Measurements from ENCODE around the gene TMEM135.

TMEM135 gene

DNA sequence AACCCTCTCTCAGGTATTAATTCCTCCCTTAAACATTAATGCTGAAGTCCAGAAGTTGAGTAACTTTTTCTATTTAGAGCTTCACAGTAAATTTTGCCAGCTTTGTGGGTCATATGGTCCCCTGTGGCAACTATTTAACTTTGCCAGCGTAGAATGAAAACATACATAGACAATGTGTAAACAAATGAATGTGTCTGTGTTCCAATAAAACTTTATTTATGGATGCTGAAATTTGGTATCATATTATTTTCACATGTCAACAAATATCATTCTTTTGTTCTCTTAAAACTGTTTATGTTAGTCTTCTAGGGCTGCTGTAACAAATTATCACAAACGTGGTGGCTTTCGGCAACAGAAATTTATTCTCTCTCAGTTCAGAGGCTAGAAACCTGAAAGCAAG lies 85.1 kb downstream of the TMEM135 start:
- H3K4me3 ChIP-seq (ENCODE audit: low read depth, low read length): no peak overlapping the region
- no peak for DNase-seq (ENCODE audit: low read depth)
- TF ChIP-seq, protein P1, sequence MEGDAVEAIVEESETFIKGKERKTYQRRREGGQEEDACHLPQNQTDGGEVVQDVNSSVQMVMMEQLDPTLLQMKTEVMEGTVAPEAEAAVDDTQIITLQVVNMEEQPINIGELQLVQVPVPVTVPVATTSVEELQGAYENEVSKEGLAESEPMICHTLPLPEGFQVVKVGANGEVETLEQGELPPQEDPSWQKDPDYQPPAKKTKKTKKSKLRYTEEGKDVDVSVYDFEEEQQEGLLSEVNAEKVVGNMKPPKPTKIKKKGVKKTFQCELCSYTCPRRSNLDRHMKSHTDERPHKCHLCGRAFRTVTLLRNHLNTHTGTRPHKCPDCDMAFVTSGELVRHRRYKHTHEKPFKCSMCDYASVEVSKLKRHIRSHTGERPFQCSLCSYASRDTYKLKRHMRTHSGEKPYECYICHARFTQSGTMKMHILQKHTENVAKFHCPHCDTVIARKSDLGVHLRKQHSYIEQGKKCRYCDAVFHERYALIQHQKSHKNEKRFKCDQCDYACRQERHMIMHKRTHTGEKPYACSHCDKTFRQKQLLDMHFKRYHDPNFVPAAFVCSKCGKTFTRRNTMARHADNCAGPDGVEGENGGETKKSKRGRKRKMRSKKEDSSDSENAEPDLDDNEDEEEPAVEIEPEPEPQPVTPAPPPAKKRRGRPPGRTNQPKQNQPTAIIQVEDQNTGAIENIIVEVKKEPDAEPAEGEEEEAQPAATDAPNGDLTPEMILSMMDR (conservative IDR thresholded peaks at IDR 0.05; ENCODE audit: low read depth, low read length): no peak

DNA sequence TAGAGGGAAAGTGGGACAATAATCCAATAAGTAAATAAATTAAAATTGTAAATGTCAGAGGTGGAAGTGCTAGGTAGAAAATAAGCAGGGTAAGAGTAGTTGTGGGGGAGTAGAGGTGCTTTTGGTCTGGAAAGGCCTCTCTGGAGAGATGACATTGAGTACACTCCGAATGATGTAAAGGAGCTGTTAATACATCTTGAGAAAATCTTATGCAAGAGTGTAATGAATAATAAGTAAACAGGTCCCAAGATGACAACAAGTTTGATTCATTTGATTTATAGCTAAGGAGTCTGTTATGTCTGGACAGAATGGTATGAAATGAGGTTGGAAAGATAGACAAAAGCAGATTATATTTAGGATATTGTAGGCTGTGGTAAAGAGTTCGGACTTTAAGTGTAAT lies 87.5 kb downstream of the TMEM135 start:
- TF ChIP-seq, protein P1 (conservative IDR thresholded peaks at IDR 0.05; ENCODE audit: low read depth, low read length): no peak
- no peak overlapping the region for H3K4me3 ChIP-seq (ENCODE audit: low read depth, low read length)
- no peak for DNase-seq (ENCODE audit: low read depth)

DNA sequence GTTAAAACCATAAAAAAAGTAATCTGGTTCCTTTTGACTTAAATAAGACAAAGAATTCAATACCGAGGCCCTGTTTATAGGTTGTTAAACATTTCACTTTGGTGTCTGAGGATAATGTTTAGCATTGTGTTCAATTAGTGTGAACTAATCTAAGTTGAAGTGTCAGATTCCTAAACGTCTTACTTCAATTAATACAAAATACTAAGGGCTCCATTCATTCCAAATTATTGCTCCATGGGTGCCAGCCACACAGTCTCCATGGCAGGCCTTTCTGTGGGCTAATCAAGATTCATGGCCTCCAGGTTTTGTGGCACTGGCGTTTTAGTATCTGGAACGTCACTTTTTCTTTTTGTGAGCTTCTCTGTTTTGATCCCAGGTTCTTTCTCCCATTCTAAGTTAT lies 89.4 kb downstream of the TMEM135 start:
- no peak overlapping the region for H3K4me3 ChIP-seq (ENCODE audit: low read depth, low read length)
- DNase-seq (ENCODE audit: low read depth): no peak
- TF ChIP-seq, protein P1 (conservative IDR thresholded peaks at IDR 0.05; ENCODE audit: low read depth, low read length): no peak

DNA sequence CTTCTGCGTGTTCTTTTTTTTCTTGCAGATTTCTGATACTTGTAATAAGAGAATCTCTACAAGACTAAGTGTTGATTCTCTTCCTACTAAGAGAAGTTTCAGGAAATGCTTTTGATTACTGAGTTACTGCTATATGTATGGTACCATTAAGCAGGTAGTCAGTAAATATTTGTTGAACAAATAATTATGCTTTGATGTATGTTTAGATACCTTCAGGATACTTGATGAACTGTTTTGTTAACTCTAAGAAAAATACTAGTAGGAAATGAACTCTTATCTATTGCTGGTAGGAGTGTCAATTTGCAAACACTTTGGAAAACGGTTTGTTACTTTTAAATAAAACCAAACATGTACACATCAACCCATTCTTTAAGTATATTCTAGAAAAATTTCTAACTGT lies 90.6 kb downstream of the TMEM135 start:
- no peak overlapping the region for H3K4me3 ChIP-seq (ENCODE audit: low read depth, low read length)
- TF ChIP-seq, protein P1 (conservative IDR thresholded peaks at IDR 0.05; ENCODE audit: low read depth, low read length): no peak
- no peak for DNase-seq (ENCODE audit: low read depth)

DNA sequence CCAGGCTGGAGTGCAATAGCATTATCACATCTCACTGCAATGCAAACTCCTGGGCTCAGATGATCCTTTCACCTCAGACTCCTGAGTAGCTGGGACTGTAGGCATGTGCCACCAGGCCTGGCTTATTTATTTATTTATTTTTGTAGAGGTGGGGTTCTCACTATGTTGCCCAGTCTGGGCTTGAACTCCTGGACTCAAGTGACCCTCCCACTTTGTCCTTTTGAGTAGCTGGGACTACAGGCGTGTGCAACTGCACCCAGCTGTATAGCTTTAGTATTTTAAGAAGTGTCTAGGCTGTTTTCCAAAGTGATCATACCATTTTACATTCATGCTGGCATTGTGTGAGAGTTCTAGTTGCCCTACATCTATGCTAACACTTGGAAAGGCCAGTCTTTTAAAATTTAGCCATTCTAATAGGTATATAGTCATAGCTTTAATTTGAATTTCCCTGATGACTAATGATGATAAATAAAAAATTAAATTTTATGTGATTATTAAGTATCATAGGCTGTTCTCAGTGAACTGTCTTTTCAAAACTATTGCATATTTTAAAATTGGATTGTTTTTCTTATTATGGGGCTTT lies 96.9 kb downstream of the TMEM135 start:
- no peak overlapping the region for H3K4me3 ChIP-seq (ENCODE audit: low read depth, low read length)
- no peak for DNase-seq (ENCODE audit: low read depth)
- TF ChIP-seq, protein P1 (conservative IDR thresholded peaks at IDR 0.05; ENCODE audit: low read depth, low read length): no peak

DNA sequence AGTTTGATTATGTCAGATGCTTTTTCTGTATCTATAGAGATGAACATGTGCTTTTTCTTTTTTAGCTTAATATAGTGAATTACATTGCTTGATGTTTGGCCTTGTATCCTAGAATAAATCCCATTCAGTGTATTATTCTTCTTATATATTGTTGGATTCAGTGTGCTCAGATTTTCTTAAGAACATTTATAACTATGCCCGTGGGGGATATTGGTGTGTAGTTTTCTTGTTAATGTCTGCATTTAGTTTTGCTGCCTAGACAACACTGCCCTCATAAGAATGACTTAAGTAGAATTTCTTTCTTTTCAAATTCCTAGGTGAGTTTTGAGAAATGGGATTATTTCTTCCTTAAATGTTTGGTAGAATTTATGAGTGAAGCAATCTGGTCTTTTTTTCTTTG lies 98.5 kb downstream of the TMEM135 start:
- TF ChIP-seq, protein P1 (conservative IDR thresholded peaks at IDR 0.05; ENCODE audit: low read depth, low read length): no peak
- no peak overlapping the region for H3K4me3 ChIP-seq (ENCODE audit: low read depth, low read length)

DNA sequence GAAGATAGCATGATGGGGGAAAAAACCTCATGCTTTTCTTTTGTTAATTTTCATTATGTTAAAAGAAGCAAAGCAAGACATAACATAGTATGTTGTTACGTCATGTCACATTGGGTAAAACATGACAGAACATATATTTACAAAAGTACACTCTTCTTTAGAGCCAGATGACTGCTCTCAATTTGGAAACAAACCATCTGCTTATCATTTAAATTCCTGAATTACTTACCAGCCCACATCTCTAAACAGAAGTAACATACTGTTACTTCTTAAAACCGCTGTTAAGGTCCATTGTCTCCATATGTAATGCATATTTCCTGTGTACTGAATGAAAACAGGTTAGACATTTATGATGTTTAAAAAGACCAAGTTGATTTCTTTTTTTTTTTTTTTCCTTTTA lies 100.0 kb downstream of the TMEM135 start:
- no peak overlapping the region for H3K4me3 ChIP-seq (ENCODE audit: low read depth, low read length)
- no peak for DNase-seq (ENCODE audit: low read depth)
- TF ChIP-seq, protein P1 (conservative IDR thresholded peaks at IDR 0.05; ENCODE audit: low read depth, low read length): no peak

More for the DNA sequence above, 98.5 kb downstream of the TMEM135 start:
- DNase-seq (ENCODE audit: low read depth): no peak

Measured in choroid plexus epithelial cell (primary cell).